HPDE6-E6E7 (cell line): ENCODE results near the gene ALOX12B.
"Not testable (repeated sequence)": the region's sequence is repeated elsewhere in the genome, so short reads cannot be mapped to it uniquely, and the experiment has no call there.

Experiments used
- DNase-seq: peaks from one replicate; pipeline ENCODE4 v3.0.0; 2011; ENCODE audit warnings: missing footprints; ENCODE audit errors: extremely low spot score

The ALOX12B gene

GRCh38 chr17:8044819-8045810, 42.4 kb downstream of the ALOX12B start:
- DNase-seq, result no peak

DNA sequence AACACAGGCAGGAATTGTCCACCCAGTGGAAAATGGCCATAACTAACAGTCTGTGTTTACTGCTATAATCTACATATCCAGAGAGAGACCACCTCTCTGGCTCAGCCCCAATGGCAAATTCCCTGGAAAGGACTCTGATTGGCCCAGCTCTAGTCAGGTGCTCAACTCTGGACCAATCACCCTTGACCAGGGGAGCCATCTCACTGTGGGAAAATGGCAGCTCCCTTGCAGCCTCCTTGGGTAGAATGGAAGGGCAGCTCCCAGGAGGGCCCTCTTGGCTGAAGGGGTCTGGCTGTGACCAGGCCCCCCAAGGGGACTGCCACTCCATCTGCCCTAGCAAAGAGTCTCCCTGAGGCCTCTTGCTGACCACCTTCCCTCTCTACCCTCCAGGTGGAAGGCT, 45.5 kb downstream of the ALOX12B start:
- DNase-seq, result no peak

GRCh38 chr17:8041249-8041928, 46.1 kb downstream of the ALOX12B start:
- DNase-seq, result peak; percentile 28

GRCh38 chr17:8039611-8040168, 47.8 kb downstream of the ALOX12B start:
- no peak for DNase-seq

DNA sequence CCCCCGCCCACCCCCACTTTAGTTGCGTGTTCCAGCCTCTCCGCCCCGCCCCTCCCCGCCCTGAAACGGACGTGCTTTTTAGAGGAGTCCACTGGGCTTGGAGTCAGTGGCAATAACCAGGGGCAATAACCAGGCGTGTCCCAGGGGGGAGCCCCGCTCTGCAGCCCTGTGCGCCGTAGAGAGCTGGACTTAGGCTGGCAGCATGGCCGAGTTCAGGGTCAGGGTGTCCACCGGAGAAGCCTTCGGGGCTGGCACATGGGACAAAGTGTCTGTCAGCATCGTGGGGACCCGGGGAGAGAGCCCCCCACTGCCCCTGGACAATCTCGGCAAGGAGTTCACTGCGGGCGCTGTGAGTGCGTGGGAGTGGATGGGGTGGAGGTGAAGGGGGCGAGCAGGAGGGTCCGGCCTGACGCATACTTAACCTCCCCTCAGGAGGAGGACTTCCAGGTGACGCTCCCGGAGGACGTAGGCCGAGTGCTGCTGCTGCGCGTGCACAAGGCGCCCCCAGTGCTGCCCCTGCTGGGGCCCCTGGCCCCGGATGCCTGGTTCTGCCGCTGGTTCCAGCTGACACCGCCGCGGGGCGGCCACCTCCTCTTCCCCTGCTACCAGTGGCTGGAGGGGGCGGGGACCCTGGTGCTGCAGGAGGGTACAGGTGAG, 48.4 kb downstream of the ALOX12B start, which contains the start of gene ALOX15B:
ALOX15B (plus strand) TSS at position 106 of the 657 bp plus-strand sequence; CDS start at position 203, 97 bp downstream.
- no peak for DNase-seq

DNA sequence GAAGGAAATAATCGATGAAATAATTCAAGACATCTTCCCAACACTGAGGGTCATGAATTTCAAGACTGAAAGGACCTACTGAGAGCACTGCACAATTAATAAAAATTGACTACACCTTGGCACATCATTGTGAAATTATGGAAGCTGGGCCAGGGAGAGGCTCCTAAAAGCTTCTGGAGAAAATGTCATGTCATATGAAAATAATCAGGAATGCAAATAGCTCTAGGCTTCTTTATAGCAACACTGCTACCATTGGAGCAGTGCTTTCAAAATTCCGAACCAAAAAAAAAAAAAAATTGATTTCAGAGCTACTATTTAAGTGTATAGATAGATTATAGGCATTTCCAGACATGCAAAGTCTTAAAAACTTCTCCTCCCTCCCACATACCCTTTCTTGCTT, 55.1 kb downstream of the ALOX12B start:
- no peak for DNase-seq

DNA sequence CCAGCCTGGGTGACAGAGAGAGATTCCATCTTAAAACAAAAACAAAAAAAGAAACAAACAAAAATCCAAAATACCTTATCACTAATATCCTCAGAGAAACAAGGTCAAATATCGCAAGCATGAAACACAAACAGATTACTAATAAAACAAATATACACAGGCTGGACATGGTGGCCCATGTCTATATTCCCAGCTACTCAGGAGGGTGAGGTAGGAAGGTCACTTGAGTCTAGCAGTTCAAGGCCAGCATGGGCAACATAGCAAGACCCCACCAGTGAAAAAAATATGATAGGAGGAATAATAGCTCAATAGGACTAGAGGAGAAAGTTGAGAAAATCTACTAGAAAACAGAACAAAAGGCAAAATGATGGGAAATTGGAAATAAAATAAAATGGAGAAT, 55.6 kb downstream of the ALOX12B start:
- no peak for DNase-seq

DNA sequence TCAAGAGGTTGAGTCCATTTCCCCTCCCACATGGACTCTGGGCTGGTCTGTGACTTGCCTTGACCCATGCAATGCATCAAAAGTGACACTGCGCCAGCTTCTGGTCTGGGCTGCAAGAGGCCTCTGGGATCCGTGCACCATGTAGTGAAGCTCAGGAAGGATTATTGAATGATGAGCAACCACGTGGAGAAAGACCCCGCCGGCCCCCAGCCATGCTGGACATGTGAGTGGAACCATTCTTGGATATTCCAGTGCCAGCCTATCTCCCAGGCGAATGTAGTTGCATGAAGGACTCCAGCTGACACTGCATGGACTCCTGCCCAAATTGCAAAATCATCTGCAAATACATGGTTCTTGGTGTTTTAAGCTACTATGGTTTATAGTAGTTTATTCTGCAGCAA, 56.3 kb downstream of the ALOX12B start:
- no peak for DNase-seq

- peak; percentile 36 for DNase-seq
Observed at GRCh38 chr17:8029121-8029520, 58.4 kb downstream of the ALOX12B start.

DNA sequence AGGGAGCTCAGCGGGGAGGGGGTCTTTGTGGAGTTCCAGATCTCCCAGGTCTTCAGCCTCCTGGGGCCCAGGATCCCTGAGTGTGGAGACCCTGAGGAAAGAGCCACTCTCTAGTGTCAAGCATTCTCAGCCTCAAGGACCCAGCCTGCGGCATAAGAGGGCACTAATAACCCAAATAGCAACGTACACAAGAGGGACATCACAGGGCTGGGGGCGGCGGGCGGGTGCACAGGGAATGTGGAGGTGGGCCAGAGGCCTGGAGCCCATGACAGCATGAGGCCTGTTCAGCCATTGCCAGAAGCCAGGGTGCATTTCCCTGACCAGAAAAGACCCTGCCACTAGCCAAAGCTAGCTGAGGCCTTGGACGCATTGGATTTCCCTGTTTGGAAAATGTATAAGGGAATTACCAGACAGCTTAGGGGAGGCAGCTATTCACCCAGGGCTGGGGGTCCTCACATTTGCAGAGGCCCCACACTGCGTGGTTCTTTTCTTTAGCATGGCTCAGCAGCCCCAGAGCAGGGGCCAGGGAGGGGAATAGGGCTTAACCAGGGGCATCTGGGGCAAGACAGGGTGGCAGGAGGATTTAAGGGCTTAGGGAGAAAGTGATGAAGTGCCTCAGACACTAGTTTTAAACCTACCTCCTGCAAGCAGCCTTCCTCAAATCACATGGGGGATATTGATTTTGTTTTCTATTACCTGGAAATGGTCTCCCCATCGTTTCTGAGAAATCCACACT, 62.2 kb downstream of the ALOX12B start:
- DNase-seq, result no peak

- not testable (repeated sequence) for DNase-seq
Observed at GRCh38 chr17:8024161-8024560, 63.4 kb downstream of the ALOX12B start.
